RPMI8226 (cell line): Measurements from ENCODE around the gene KLK15.
A peak's percentile ranks its signal among the peaks of the same experiment; 100 is the strongest.

Source experiments
- DNase-seq: peaks from one replicate; pipeline ENCODE4 v3.0.0-alpha.2; 2015

KLK15 gene

GRCh38 chr19:50843205-50843604 lies 9.8 kb upstream of the KLK15 start:
- DNase-seq: no peak

- no peak for DNase-seq
Measured at GRCh38 chr19:50842130-50842529, 8.8 kb upstream of the KLK15 start.

- no peak for DNase-seq
Measured at GRCh38 chr19:50839712-50840655, 6.6 kb upstream of the KLK15 start.

GRCh38 chr19:50838239-50838638 lies 4.9 kb upstream of the KLK15 start:
- DNase-seq: peak; percentile 74

- peak; percentile 33 for DNase-seq
Measured at GRCh38 chr19:50837300-50837699, 3.9 kb upstream of the KLK15 start.

GRCh38 chr19:50836543-50837195 lies 3.3 kb upstream of the KLK15 start:
- no peak for DNase-seq

- peak; percentile 87 for DNase-seq
Measured at GRCh38 chr19:50835785-50836542, 2.6 kb upstream of the KLK15 start.

GRCh38 chr19:50835103-50835784 lies 1.9 kb upstream of the KLK15 start:
- DNase-seq: no peak

- DNase-seq: no peak
Measured at GRCh38 chr19:50833802-50834167, 411 bp upstream of the KLK15 start.

- DNase-seq: no peak
Measured at GRCh38 chr19:50832666-50833065, 708 bp downstream of the KLK15 start.

GRCh38 chr19:50831026-50831396 lies 2.4 kb downstream of the KLK15 start:
- DNase-seq: no peak

GRCh38 chr19:50830266-50831025 lies 2.9 kb downstream of the KLK15 start:
- peak; percentile 33 for DNase-seq

GRCh38 chr19:50829801-50830200 lies 3.6 kb downstream of the KLK15 start:
- no peak for DNase-seq

GRCh38 chr19:50827476-50827875 lies 5.9 kb downstream of the KLK15 start:
- DNase-seq: no peak

- no peak for DNase-seq
Measured at GRCh38 chr19:50826492-50827240, 6.7 kb downstream of the KLK15 start.

GRCh38 chr19:50823389-50824042 lies 9.9 kb downstream of the KLK15 start, which contains the start of gene KLK1:
Gene KLK1 (minus strand): TSS chr19:50823787. CDS start chr19:50823748, 39 bp downstream.
- DNase-seq: peak; percentile 56

GRCh38 chr19:50822661-50823208 lies 10.6 kb downstream of the KLK15 start:
- DNase-seq: no peak

- DNase-seq: no peak
Measured at GRCh38 chr19:50821622-50822021, 11.8 kb downstream of the KLK15 start.

- DNase-seq: no peak
Measured at GRCh38 chr19:50821248-50821612, 12.1 kb downstream of the KLK15 start.

- peak; percentile 84 for DNase-seq
Measured at GRCh38 chr19:50820549-50821247, 12.7 kb downstream of the KLK15 start.
